Testis (tissue), 3 donors: ENCODE data around the gene KANK2. TPM values are rescaled to one million over a fixed set of nuclear protein-coding genes. Genes with fewer than 3 reads are reported as not detected.
A peak's percentile ranks its signal among the peaks of the same experiment; 100 is the strongest.

Experiments
- DNase-seq: peaks from one replicate; pipeline ENCODE4 v3.0.0-alpha.2; 2019
- H3K27ac ChIP-seq, 2 donors: fragments of 200-600 bp; sonication (generic); one replicate each; pipeline ENCODE4 v1.5.1; 2019
- H3K27me3 ChIP-seq: fragments of 200-600 bp; sonication (generic); one replicate; pipeline ENCODE4 v1.5.1; 2019
- H3K36me3 ChIP-seq: fragments of 200-600 bp; sonication (generic); one replicate; pipeline ENCODE4 v1.5.1; 2017; ENCODE audit warnings: low read depth; ENCODE audit errors: missing control alignments
- H3K4me1 ChIP-seq: fragments of 200-600 bp; sonication (generic); one replicate; pipeline ENCODE4 v1.5.1; 2019
- H3K4me3 ChIP-seq, 2 donors: fragments of 200-600 bp; sonication (generic); one replicate each; pipeline ENCODE4 v1.5.1; 2017 to 2019
- H3K9me3 ChIP-seq: fragments of 200-600 bp; sonication (generic); one replicate; pipeline ENCODE4 v1.5.1; 2017
- POLR2A ChIP-seq: fragments of 450-650 bp; IDR thresholded peaks from one replicate; pipeline ENCODE4 v1.6.1; 2017; ENCODE audit warnings: antibody characterized with exemption, mild to moderate bottlenecking, moderate library complexity
- WGBS, 2 donors: methylation state at CpG; one replicate each; pipeline ENCODE4 v1.1.5; 2018; 5-methylcytosine and 5-hydroxymethylcytosine counted together
- intact Hi-C: fragments of 100-400 bp; cut with DNase I; formaldehyde crosslinking; loops from one replicate; pipeline ENCODE4 v1.15.1; 2023; ENCODE audit warnings: low total_unique reads
- polyA plus RNA-seq: library from polyadenylated mRNA; stranded (reverse); fragments of 350-450 nt; fragmentation: Illumina TruSeq; extraction: RNeasy Lipid Tissue Mini Kit (QIAGEN cat#74804); gene quantifications from one replicate; pipeline ENCODE4 v1.2.3, GENCODE V29; 2014; ENCODE audit warnings: low read depth, low replicate concordance; ENCODE audit not compliant: insufficient read depth
- total RNA-seq, 2 donors: library from RNA; depleted of rRNA; stranded (reverse); fragments of >200 nt; gene quantifications; one replicate each; pipeline ENCODE4 v1.2.3, GENCODE V29; 2016
- TF ChIP-seq, protein P1 (sequence below), 3 experiments: fragments of 450-650 bp in 2 of 3; fragments of 200-600 bp in 1 of 3; sonication (generic) in 1 of 3; IDR thresholded peaks; one replicate each; pipeline ENCODE4 v1.5.1; 2016 to 2019; ENCODE audit warnings: antibody characterized with exemption in 3 of 3, mild to moderate bottlenecking in 2 of 3, moderate library complexity in 1 of 3

Gene KANK2
- total and polyA plus RNA-seq, 3 donors from 2014 or later, result 77.7 to 161 (median 98.9) TPM

DNA sequence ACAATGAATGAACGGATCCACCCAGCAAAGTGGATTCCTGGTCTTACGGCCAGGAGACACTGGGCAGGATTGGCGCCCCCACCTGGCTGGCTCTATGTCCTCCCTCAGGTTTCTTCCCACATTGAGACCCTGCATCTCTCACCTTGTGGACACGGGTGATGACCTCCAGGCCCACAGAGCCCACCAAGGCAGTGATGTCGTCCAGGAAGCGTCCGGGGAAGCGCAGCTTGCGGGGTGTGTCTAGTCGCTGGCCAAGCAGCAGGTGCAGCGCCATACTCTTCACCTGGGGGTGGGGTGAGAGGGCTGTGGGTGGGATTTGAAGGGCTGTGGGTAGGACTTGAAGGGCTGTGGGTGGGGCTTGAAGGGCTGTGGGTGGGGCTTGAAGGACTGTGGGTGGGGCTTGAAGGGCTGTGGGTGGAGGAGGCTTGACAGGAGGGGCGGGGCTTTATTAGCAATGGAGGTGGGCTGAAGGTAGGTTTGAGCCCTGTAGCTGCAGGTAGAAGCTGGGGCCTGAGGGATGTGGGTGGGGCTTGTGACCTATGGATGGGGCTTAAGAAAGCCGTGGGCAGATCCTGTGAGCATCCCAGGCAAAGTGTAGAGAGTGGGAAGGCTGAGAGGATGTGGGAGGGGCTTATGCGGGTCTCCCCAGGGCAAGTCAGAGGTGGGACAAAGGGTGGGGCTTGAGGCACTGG lies 30.0 kb upstream of the KANK2 start:
- peak; percentile 27 for DNase-seq
- intact Hi-C loops, result no loop called here
- TF ChIP-seq POLR2A, result no peak
- TF ChIP-seq, protein P1, sequence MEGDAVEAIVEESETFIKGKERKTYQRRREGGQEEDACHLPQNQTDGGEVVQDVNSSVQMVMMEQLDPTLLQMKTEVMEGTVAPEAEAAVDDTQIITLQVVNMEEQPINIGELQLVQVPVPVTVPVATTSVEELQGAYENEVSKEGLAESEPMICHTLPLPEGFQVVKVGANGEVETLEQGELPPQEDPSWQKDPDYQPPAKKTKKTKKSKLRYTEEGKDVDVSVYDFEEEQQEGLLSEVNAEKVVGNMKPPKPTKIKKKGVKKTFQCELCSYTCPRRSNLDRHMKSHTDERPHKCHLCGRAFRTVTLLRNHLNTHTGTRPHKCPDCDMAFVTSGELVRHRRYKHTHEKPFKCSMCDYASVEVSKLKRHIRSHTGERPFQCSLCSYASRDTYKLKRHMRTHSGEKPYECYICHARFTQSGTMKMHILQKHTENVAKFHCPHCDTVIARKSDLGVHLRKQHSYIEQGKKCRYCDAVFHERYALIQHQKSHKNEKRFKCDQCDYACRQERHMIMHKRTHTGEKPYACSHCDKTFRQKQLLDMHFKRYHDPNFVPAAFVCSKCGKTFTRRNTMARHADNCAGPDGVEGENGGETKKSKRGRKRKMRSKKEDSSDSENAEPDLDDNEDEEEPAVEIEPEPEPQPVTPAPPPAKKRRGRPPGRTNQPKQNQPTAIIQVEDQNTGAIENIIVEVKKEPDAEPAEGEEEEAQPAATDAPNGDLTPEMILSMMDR (IDR thresholded peaks at IDR 0.05), result no peak
- no peak overlapping the region for H3K27ac ChIP-seq
- no peaks in the 10 kb centered on the region for H3K27me3 ChIP-seq
- H3K4me1 ChIP-seq, result no peaks in the 10 kb centered on the region
- no peaks in the 10 kb centered on the region for H3K9me3 ChIP-seq
- H3K36me3 ChIP-seq, result no peaks in the 10 kb centered on the region
- H3K4me3 ChIP-seq, result no peak overlapping the region
- 73 to 75% methylated on average over 7 to 14 of the region's 14 CpGs for WGBS, 2 donors

DNA sequence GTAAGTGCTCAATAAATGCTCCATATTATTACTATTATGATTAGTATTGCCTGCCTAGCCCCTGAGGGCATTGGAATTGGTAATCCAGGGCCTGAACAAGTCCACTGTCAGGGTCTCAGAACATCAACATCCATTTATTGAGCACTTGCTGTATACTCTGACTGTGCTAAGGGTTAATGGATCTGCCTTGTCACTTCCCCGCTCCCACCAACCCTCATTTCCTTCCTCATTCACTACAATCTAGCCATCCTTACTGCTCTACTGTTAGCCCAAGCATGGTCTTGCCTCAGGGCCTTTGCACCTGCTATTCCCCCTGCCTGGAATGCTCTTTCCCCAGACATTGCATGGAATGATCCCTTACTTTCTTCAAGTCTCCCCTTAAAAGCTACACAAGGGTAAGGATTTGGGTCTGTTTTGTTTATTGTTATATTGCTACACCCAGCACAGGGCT lies 29.4 kb upstream of the KANK2 start:
- Histone ChIP-seq H3K4me1 (no peaks in the 10 kb centered on the region), H3K9me3 (no peaks in the 10 kb centered on the region), H3K36me3 (no peaks in the 10 kb centered on the region), H3K27me3 (no peaks in the 10 kb centered on the region), H3K4me3 (no peak overlapping the region), H3K27ac (no peak overlapping the region)
- TF ChIP-seq, protein P1 (IDR thresholded peaks at IDR 0.05), result no peak
- no peak for TF ChIP-seq POLR2A
- no peak for DNase-seq
- WGBS, 2 donors, result 79 to 94% methylated on average over 1 of the region's 1 CpG
- intact Hi-C loops, result no loop called here

DNA sequence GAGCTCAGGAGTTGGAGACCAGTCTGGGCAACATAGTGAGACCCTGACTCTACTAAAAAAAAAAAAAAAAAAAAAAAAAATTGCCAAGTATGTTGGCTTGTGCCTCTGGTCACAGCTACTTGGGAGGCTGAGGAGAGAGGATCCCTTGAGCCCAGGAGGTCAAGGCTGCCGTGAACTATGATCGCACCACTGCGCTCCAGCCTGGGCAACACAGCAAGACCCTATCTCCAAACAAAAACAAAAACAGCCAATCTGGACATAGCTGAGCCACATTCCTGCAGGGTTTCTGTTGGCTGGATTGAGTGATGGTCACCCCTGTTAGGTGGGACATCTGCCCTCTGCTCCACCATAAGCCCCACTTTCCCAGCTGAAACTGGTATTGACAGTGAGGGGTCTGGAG lies 28.5 kb upstream of the KANK2 start:
- Histone ChIP-seq H3K27me3 (no peaks in the 10 kb centered on the region), H3K4me3 (no peak overlapping the region), H3K9me3 (no peaks in the 10 kb centered on the region), H3K36me3 (no peaks in the 10 kb centered on the region), H3K4me1 (no peaks in the 10 kb centered on the region), H3K27ac (no peak overlapping the region)
- intact Hi-C loops, result no loop called here
- DNase-seq, result no peak
- 86 to 94% methylated on average over 3 of the region's 3 CpGs for WGBS, 2 donors
- TF ChIP-seq, protein P1 (IDR thresholded peaks at IDR 0.05), result no peak
- TF ChIP-seq POLR2A, result no peak

DNA sequence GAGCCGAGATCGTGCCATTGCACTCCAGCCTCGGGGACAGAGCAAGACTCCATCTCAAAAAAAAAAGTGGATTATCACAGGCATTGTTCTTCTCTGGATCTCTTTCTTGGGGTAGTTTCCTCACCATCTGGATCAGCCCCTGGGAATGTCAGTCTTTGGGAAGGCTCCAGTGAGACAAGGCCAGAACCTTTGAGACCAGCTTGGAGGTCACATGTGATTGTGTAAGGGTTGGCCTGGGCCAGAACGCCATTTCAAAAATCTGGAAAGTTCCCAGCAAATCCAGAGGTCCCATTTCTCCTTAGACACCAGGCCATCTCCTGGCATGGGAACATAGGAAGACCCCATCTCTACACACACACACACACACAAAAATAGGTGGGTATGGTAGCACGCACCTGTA lies 27.8 kb upstream of the KANK2 start:
- no peak overlapping the region for H3K4me3 ChIP-seq
- no peaks in the 10 kb centered on the region for H3K36me3 ChIP-seq
- TF ChIP-seq, protein P1 (IDR thresholded peaks at IDR 0.05), result no peak
- TF ChIP-seq POLR2A, result no peak
- no peak overlapping the region for H3K27ac ChIP-seq
- no peak for DNase-seq
- H3K4me1 ChIP-seq, result no peaks in the 10 kb centered on the region
- intact Hi-C loops, result no loop called here
- WGBS, 2 donors, result 85 to 89% methylated on average over 5 of the region's 5 CpGs
- H3K27me3 ChIP-seq, result no peaks in the 10 kb centered on the region
- H3K9me3 ChIP-seq, result no peaks in the 10 kb centered on the region

DNA sequence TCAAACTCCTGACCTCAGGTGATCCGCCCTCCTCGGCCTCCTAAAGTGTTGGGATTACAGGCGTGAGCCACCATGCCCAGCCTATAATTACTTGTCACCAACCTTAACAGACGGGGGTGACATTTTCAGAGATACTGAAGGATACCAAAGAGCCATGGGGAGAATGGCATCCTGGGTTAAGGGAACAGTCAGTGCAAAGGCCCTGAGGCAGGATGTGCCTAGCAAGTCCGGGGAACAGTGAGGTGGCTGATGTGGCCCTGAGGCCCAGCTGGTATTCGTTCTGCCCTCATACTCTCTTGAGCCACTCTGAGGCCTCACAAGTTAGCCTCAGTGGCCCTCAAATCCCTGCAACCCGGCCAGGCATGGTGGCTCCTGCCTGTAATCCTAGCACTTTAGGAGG lies 27.1 kb upstream of the KANK2 start:
- Histone ChIP-seq H3K9me3 (no peaks in the 10 kb centered on the region), H3K4me1 (no peaks in the 10 kb centered on the region), H3K27ac (no peak overlapping the region), H3K4me3 (no peak overlapping the region), H3K27me3 (no peaks in the 10 kb centered on the region), H3K36me3 (no peaks in the 10 kb centered on the region)
- no peak for DNase-seq
- intact Hi-C loops, result no loop called here
- TF ChIP-seq, protein P1 (IDR thresholded peaks at IDR 0.05), result no peak
- no peak for TF ChIP-seq POLR2A
- 92 to 96% methylated on average over 6 to 7 of the region's 7 CpGs for WGBS, 2 donors
